A673 (cell line): ENCODE measurements around the gene TTC16.

Experiments used
- EZH2 ChIP-seq: fragments of 200-600 bp; sonication (generic); IDR thresholded peaks from 2 replicates; pipeline ENCODE4 v1.6.1; 2017; ENCODE audit warnings: borderline replicate concordance, low read depth, mild to moderate bottlenecking, mixed read lengths, antibody characterized with exemption, low read length; ENCODE audit not compliant: poor library complexity, severe bottlenecking
- TF ChIP-seq, protein P1 (sequence below): fragments of 300-800, 200-600 bp; sonication (generic); conservative IDR thresholded peaks from 2 replicates; pipeline ENCODE4 v1.5.1; 2017; ENCODE audit warnings: low read depth, mild to moderate bottlenecking, antibody characterized with exemption, low read length, moderate library complexity, mixed read lengths

DNA sequence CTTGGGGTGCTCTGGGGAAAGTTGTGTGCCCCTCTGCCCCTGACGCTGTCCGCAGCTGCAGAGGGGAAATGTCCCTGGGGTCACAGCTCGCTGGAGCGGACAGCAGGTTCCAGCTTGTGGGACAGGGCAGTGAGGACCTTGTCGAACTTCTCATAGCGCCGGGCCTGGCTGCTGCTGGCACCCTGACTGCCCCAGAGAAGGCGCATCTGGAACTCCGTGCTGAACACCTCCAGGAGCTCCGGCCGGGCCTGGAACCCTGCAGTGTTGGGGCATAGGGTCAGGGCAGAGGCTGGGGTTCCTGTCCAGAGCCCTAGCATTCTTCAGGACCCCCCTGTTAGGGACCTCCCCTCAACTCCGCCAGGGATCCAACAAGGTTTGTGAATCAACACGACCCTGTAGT lies 22.8 kb downstream of the TTC16 start:
- no peak for TF ChIP-seq EZH2
- TF ChIP-seq, protein P1, sequence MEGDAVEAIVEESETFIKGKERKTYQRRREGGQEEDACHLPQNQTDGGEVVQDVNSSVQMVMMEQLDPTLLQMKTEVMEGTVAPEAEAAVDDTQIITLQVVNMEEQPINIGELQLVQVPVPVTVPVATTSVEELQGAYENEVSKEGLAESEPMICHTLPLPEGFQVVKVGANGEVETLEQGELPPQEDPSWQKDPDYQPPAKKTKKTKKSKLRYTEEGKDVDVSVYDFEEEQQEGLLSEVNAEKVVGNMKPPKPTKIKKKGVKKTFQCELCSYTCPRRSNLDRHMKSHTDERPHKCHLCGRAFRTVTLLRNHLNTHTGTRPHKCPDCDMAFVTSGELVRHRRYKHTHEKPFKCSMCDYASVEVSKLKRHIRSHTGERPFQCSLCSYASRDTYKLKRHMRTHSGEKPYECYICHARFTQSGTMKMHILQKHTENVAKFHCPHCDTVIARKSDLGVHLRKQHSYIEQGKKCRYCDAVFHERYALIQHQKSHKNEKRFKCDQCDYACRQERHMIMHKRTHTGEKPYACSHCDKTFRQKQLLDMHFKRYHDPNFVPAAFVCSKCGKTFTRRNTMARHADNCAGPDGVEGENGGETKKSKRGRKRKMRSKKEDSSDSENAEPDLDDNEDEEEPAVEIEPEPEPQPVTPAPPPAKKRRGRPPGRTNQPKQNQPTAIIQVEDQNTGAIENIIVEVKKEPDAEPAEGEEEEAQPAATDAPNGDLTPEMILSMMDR: no peak
